GM12874 (cell line): ENCODE data around the gene EPAS1.

Experiments used
- TF ChIP-seq, protein P1 (sequence below): IDR thresholded peaks from 2 replicates; pipeline ENCODE4 v1.5.1; 2011; ENCODE audit warnings: low read depth, mild to moderate bottlenecking, control low read depth, low read length, moderate library complexity; ENCODE audit not compliant: insufficient read depth

The EPAS1 gene

DNA sequence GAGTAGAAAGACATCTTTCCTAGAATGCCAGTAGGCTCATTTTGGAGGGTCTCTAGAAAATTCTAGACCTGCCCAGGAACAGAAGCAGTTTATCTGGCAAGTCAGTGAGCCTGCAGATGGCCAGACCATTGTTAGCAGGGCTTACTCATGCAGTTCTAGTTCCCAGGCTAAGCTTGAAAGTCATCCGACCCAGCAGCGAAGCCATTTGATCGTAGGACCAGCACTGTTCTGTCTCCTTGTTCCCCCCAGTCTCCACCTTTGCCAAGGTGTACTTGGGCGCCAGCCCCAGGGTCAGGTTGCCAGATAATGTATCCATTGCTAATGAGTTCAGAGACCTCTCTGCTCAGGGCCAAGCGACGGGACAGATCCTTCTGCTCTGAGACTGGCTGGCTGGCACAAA is 70.1 kb downstream of the EPAS1 start:
- TF ChIP-seq, protein P1, sequence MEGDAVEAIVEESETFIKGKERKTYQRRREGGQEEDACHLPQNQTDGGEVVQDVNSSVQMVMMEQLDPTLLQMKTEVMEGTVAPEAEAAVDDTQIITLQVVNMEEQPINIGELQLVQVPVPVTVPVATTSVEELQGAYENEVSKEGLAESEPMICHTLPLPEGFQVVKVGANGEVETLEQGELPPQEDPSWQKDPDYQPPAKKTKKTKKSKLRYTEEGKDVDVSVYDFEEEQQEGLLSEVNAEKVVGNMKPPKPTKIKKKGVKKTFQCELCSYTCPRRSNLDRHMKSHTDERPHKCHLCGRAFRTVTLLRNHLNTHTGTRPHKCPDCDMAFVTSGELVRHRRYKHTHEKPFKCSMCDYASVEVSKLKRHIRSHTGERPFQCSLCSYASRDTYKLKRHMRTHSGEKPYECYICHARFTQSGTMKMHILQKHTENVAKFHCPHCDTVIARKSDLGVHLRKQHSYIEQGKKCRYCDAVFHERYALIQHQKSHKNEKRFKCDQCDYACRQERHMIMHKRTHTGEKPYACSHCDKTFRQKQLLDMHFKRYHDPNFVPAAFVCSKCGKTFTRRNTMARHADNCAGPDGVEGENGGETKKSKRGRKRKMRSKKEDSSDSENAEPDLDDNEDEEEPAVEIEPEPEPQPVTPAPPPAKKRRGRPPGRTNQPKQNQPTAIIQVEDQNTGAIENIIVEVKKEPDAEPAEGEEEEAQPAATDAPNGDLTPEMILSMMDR, result no peak

DNA sequence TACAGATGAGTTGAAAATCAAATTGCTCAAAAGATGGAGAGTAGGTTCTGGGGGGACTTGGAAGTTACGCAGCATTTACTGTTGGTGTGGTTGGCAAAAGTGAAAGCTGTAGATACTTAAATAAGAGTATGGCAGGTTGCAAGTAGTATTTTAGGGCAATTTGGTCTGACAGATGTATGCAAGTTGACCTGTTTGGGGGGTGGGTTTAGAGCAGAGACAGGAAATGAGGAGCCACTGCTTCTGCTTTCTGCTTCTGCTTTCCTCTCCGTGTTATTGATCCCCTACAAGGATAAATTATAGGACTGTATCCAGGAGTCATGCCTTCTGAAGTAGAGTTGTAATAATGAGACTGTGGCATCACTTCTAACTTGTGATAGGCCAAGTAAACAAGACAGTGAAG is 71.2 kb downstream of the EPAS1 start:
- TF ChIP-seq, protein P1, result no peak

DNA sequence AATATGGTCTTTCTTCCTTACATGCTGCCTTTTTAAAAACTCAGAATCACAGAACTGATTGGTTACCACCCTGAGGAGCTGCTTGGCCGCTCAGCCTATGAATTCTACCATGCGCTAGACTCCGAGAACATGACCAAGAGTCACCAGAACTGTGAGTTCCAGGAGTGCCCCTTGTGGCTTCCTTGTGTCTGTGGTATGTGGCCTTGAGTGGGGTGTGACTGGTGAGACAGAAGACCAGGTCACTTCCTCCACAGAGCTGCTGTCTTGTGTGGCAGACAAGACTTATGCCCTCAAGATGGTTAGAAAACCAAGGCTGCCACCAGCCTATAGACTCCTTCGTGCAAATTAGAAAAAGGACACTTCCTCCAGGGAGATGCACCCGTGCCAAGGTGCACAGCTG is 72.6 kb downstream of the EPAS1 start:
- TF ChIP-seq, protein P1, result no peak

DNA sequence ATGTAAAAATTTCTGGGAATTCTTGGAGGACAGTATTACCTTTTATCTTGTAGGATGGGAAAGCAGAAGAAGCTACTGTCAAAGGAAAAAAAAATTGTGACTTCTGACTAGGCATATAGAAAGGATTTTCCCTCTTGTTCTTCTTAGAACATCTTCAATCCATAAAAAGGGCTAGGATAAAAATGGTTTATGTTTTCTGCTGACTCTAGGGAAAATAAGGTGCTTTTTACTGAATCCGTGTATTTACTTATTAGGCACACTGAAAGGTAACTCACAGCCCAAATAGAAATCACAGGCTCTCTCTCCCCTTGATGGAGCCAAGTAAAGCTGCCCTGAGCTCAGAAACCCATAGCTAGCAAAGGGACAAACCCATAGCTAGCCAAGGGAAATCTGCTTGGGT is 74.6 kb downstream of the EPAS1 start:
- TF ChIP-seq, protein P1, result no peak

DNA sequence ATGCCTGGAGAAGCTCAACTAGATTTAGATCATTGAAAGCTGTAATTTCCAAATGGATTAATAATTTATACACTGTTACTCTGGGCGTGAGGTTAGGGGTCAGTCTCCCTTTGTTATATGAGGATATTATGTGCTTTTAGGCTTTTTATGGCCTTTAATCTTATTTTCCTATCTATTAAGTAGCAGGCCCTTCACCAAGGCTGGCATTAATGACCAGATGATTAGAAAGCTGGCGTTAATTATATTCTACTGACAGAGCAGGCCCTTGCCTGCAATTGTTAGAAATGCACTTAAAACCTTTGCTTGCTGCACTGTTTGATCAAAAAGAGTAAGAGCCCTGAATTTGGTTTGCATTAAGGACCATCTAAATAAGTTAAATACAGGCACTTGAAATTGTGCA is 75.3 kb downstream of the EPAS1 start:
- TF ChIP-seq, protein P1, result no peak

DNA sequence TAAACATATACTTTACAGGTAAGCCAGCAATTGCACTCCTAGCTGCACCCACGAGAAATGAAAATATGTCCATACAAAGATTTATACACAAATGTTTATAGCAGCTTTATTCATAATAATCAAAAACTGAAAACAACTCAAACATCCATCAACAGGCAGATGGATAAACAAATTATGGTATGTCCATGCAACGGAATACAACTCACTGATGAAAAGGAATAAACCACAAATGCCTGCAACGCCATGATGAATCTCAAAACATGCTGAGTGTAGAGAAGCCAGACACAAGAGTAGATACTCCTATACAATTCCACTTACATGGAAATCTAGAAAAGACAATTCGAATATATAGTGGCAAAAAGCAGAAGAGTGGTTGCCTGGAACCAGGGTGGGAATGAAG is 76.0 kb downstream of the EPAS1 start:
- TF ChIP-seq, protein P1, result no peak

DNA sequence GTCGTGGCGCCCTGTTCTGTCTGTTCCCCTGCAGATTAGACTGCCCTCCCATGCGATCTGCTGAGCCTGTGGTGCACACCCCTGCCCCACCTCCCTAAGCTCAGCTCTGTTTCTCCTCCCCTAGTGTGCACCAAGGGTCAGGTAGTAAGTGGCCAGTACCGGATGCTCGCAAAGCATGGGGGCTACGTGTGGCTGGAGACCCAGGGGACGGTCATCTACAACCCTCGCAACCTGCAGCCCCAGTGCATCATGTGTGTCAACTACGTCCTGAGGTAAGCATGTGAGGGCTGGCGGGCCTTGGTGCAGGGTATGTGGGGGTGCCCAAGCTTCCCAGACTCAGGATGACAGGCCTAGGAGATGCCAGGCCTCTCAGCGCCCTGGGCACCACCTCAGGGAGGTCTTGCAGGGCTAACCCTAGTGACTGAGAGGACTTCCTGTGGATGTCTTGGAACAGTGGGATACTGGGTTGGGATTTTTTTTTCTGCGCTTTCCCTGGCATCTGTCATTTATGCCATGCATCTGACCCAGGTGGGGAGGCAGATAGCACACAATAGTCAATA is 78.4 kb downstream of the EPAS1 start:
- TF ChIP-seq, protein P1, result no peak
